ENCODE measurements around the gene SAP30. TPM values are rescaled to one million over a fixed set of nuclear protein-coding genes. Genes with fewer than 3 reads are reported as not detected.

Gene SAP30
- total RNA-seq, 2 donors from 2014 or later: 18.0 to 20.0 TPM

- DNase-seq (no peak), ATAC-seq (no peak)
- intact Hi-C loops (cut with DNase I): no loop called here
Observed at GRCh38 chr4:173405840-173406606, 35.3 kb downstream of the SAP30 start.

GRCh38 chr4:173410079-173410478 lies 39.3 kb downstream of the SAP30 start:
- DNase-seq (no peak), ATAC-seq (peak in 1 of 2 donors; percentile 46)
- intact Hi-C loops (cut with DNase I): no loop called here

DNA sequence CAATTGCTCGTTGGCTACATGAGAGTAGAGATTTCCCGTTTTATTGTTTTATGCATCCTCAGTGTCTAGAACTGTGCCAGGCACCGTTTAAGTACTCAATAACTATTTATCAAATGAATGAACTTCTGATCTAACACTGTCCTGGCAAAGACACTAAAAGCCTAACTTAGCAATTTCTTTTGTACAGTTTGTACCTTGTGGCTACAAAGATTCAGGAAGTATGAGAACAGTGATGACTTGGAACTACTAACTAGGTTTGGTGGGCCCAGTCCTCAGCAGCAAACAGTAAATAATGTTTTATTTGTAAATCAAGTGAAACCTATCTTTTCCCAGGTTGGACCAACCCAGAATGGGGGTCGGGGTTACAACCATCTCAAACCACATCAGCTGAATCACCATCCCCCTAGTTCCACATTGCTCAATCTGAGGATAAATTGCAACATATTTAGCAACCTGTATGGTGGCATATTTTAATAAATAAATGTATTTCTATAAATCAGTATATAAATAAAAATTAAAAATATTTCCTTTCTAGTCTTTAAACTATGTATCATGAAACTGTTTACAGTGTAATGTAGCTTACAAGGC lies 40.4 kb downstream of the SAP30 start:
- ATAC-seq (peak in 1 of 2 donors; percentile 25), DNase-seq (no peak)
- intact Hi-C loops (cut with DNase I): no loop called here

GRCh38 chr4:173413036-173413435 lies 42.3 kb downstream of the SAP30 start:
- no peak for ATAC-seq
- DNase-seq: no peak
- intact Hi-C loops (cut with DNase I): no loop called here

DNA sequence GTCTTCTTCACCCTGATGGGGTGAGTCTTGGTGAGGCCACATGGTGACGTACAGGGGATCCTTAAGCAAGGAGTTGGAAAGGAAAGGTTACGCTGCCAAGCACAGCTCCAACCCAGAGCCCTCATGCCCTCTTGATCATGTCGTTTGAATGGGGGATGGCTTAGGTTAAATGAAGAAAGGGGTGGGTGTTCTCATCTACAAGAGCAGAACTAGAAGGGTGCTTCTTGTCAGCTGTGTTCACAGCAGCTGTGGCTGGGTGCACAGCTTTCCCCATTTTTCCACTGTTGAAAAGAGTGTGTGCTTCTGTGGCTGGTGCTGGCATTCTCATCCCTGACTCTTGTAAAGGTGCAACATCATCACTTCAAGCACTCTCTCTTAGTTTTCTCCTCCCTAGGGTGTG lies 43.7 kb downstream of the SAP30 start:
- ATAC-seq (no peak), DNase-seq (no peak)
- intact Hi-C loops (cut with DNase I): no loop called here

GRCh38 chr4:173415092-173415491 lies 44.3 kb downstream of the SAP30 start:
- ATAC-seq: peak; percentile 42 to 59
- intact Hi-C loops (cut with DNase I): loop anchor here in 1 of 2 donors (5.0 kb wide), 1 partner anchor 98 kb away; no protein-coding TSS in a partner anchor

GRCh38 chr4:173415885-173416653 lies 45.3 kb downstream of the SAP30 start:
- ATAC-seq (peak in 1 of 2 donors; percentile 69), DNase-seq (peak; percentile 59)
- intact Hi-C loops (cut with DNase I): loop anchor here in 1 of 2 donors (5.0 kb wide), 1 partner anchor 99 kb away; no protein-coding TSS in a partner anchor

More at GRCh38 chr4:173415092-173415491, 44.3 kb downstream of the SAP30 start:
- no peak for DNase-seq

- DNase-seq (no peak), ATAC-seq (no peak)
- intact Hi-C loops (cut with DNase I): loop anchor here (2.0 to 5.0 kb wide), 2 partner anchors 99 to 101 kb away; no protein-coding TSS in a partner anchor
Observed at GRCh38 chr4:173417833-173418232, 47.1 kb downstream of the SAP30 start.

GRCh38 chr4:173418639-173419038 lies 47.9 kb downstream of the SAP30 start:
- no peak for ATAC-seq
- no peak for DNase-seq
- intact Hi-C loops (cut with DNase I): loop anchor here (2.0 to 5.0 kb wide), 2 partner anchors 100 to 101 kb away; no protein-coding TSS in a partner anchor

- ATAC-seq: peak; percentile 20 to 46
- intact Hi-C loops (cut with DNase I): loop anchor here in 1 of 2 donors (1.0 kb wide), 1 partner anchor 74 kb away; no protein-coding TSS in a partner anchor
- no peak for DNase-seq
Observed at GRCh38 chr4:173420324-173420752, 49.6 kb downstream of the SAP30 start.

DNA sequence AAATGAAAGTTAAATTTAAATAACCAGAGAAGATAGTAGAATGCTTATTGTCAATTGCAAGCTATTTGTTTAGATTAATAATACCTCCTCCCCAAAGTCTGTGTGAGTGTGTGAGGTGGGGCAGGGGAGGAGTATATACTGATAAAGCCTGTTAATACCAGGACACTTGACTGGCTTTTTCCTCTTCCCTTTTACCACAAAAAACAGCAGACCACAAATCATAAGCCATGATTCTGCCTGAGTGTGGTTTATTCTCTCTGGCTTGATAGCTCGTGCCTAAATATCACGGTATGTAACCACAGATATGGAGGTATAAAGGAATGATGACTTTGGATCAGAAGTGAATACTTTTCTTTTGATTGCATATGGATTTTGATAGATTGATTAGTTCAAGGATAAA lies 50.0 kb downstream of the SAP30 start:
- intact Hi-C loops (cut with DNase I): loop anchor here in 1 of 2 donors (1.0 kb wide), 1 partner anchor 74 kb away; no protein-coding TSS in a partner anchor
- ATAC-seq: no peak

GRCh38 chr4:173424899-173425805 lies 54.4 kb downstream of the SAP30 start:
- intact Hi-C loops (cut with DNase I): loop anchor here in 1 of 2 donors (5.0 kb wide), 1 partner anchor 72 kb away; no protein-coding TSS in a partner anchor
- DNase-seq: no peak
- peak in 1 of 2 donors; percentile 44 for ATAC-seq

More for the DNA sequence above, 50.0 kb downstream of the SAP30 start:
- DNase-seq: no peak

- no peak for DNase-seq
- intact Hi-C loops (cut with DNase I): loop anchor here in 1 of 2 donors (5.0 kb wide), 1 partner anchor 71 kb away; no protein-coding TSS in a partner anchor
- ATAC-seq: no peak
Observed at GRCh38 chr4:173426064-173426463, 55.3 kb downstream of the SAP30 start.

Other genes starting within 250 kb of the SAP30 start
- 1 to 10 TPM; 5.8 to 8.0 TPM for gene GALNT7, start 202.1 kb upstream of the SAP30 start, total RNA-seq
- 10 to 100 TPM; 40.0 to 44.0 TPM for gene HMGB2, start 36.6 kb upstream of the SAP30 start, total RNA-seq
- 1 to 10 TPM; 1.6 to 1.9 TPM for gene SCRG1, start 28.2 kb downstream of the SAP30 start, total RNA-seq
- 10 to 100 TPM; 63.2 to 75.1 TPM for gene HAND2, start 159.3 kb downstream of the SAP30 start, total RNA-seq